Measurements from ENCODE around the gene SHISA9.

Gene SHISA9

DNA sequence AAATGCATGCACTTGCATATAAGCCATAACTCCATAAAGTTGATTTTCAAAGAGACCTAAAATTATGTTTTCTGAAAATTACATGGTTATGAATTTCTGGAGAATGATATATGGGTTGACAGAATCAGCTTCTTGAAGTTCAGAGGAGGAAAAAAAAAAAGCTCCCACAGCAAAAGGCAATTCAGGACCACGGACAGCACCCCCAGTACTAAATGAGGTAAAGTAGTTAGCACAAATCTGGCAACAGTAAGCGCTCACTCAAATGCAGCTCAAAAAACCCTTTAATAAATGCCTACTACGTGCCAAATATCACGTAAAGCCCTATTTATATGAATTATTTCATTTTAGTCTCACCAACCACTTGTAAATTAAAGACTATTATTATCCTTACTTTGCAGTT is 135.2 kb downstream of the SHISA9 start:
- peak; percentile 4 for DNase-seq

- no peak for DNase-seq
Observed at GRCh38 chr16:13038591-13038990, 137.2 kb downstream of the SHISA9 start.

DNA sequence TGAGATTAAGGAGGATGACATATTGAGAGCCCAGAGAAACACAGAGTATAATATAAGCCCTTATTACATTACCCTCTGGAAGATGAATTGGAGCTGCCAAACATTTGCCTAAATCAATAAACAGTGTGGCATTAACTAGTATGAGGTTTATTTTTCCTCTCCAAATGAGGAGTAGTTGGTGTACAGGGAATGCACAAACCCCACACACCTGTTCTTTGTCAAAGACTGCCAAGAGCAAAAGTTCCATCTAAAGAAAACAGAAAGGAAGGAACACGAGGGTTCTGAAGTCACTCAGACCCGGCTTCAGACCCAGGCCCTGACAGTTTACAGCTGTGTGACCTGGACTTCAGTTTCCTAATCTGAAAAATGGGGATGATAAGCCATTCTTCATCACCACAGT is 138.1 kb downstream of the SHISA9 start:
- DNase-seq, result no peak

DNA sequence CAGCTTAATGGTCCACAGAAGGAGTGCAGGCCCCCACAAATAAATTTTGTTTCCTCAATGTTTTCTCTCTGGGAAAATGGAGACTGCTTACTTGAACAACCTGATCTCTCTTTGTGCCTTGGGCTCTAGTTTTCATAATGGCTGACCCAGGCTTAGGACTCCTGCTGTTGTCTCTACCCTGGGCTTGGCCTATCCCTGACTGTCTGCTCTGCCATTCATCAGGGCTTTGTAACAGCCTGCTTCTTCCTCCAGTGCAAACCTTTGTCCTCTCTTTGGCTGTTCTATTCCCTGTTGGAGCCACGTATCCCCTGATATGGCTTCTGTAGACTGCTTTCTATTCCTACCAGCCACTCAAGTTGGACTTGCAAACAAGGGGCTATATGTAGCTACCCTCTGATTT is 139.8 kb downstream of the SHISA9 start:
- no peak for DNase-seq

DNA sequence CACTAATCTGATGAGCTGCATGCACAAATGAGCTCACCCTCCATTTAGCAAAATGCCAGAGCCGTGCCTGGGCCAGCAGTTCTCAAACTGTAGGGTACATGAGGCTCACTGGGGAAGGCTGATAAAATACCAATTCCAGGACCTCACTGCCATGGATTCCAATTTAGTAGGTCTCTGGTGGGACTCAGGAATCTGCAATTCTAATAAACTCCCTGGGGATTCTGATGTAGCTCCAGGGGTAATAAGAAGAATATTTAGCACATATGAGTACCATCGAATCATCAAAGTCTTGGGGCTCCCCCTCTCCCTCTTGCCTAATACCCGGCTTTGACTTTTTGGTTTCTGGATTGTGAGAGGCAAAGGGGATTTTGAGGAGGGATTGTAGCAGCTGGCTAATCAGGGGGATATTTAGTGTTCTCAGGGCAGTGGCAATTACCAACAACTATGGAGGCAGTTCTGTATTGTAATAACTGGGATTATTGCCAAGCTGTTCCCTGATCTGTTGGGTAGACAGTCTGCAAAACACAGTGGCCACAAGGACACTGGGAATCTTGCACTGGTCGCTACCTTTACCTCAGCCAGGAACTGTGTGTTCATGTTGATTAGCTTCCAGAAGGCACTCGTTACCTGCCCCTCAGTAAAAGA is 140.4 kb downstream of the SHISA9 start:
- DNase-seq, result no peak

DNA sequence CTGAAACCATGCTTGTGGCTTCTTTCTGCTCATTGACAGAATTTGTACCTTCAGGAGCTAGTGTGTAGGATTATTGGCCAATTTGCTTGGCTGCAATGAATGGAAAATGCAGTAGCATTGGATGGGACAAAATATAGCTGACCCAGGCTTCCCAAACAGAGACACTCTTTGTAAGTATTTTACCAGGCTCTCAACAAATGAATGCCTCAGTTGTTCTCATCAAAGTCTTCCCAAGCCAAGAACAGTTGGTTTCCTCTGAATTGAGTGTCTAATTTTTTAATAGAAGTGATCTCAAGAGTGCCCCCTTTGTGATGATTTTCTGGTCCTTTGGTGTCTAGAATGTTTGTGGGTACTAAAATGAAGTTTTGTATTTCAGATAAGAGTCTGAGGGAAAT is 140.9 kb downstream of the SHISA9 start:
- no peak for DNase-seq

GRCh38 chr16:13046061-13046821 is 144.8 kb downstream of the SHISA9 start:
- no peak for DNase-seq

DNA sequence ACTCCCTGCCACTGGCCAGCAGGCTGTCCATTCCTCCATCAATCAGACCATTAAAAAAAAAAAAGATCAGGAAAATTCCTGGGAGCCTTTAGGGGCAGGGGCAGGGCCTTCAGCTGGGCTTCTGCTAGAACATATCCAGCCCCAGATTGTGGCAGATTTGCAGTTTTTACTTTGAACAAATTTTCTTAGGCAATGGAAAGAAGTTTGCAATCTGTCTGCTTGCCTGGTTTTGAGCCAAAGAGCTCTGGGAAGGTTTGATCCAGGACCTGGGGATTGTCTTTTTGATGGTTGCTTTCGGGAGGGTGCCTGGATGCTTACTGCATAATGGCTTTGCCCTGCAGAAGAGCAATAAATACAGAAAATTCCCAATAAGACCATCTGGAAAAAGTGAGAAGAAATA is 145.9 kb downstream of the SHISA9 start:
- DNase-seq, result no peak

- DNase-seq, result no peak
Observed at GRCh38 chr16:13049688-13050087, 148.3 kb downstream of the SHISA9 start.

DNA sequence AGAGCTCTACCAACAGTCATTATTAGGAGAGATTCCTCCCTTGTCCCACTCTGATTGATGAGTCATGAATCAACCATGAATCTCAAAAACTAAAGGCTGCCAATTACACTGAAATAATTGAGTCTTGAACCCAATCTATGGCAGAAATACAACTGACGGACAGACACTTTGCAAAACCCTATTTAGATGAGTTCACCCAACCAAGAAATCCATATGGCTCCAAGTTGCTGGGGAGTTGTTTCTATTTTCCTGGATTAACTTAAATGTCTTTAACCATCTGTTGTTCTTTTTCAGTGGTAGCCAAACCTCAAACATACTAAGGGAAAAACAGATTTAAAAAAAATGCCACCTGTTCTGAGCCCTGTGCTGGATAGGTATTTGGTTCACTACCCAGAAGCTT is 151.0 kb downstream of the SHISA9 start:
- no peak for DNase-seq

DNA sequence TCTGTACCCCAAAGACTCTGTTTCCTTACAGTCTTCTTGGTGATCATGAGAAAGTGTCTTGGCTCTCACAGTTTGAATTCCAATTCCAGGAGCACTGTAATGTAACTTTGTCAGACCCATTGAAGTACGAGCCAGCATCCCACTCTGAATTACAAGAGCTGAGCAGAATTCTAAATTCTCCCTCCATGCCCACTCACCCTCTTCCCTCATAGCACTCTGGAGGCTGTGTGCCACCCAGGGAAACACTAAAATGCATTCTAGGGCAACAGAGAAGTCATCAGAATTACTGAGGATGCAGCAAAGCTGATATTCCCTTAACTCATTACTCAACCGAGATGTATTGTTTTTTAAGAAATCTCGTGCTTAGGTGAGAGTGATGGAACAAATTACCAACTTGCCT is 154.1 kb downstream of the SHISA9 start:
- no peak for DNase-seq

DNA sequence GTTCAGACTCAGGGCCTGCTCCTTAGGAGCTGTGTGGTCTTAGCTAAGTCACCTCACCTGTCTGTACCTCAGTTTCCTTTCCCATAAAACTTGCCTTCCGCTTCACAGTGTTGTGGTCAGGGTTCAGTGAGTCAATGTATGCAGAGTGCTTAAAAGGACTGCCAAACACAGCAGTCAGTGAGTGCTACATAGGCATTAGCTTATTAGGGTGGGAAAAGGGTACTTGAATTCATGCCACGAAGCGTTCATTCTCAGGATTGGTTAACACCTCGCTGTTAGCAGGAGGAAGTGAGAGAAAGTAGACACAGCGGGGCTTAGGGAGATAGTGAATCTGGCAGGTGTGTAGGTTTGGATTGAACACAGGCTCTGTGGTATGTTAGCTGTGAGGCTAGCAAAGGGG is 155.2 kb downstream of the SHISA9 start:
- DNase-seq, result no peak

DNA sequence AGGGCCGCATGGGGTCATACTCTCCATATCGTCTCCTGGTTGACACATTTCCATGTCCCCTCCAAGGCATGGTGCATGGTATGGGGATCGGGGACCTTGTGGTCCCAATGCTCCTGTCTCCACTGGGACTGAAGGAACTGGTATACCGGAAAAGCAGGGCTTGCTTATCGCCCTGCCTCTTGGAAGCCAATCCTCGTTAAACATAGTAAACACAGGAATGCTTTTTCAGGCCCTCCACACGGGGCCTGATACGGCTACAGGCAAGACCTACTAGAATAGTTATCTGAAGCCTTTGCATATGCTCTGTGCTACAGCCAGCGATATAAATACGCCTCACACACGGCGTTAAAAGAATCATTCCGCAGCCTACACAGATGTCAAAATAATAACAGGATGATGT is 159.5 kb downstream of the SHISA9 start:
- no peak for DNase-seq

GRCh38 chr16:13061691-13062090 is 160.3 kb downstream of the SHISA9 start:
- no peak for DNase-seq

DNA sequence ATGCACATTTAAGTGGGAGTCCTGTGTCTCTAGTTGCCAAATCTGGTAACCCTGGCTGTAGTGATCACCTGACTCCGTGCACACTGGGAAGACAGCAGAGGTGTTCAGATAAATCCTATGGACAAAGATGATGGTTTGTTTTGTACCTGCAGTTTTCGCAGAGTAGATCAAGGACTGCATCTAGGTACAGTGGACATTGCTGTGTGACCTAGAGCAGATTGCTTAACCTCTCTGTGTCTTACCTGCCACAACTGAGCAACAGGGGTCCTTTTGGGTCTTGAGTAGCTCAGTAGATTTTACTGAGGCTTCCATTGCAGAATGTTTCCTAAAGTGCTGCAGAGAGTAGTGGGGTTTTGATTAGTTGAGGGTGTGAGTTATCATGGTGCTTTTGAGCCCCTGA is 160.8 kb downstream of the SHISA9 start:
- DNase-seq, result no peak

- DNase-seq, result no peak
Observed at GRCh38 chr16:13063457-13063856, 162.1 kb downstream of the SHISA9 start.

GRCh38 chr16:13064821-13065220 is 163.4 kb downstream of the SHISA9 start:
- no peak for DNase-seq

GRCh38 chr16:13067648-13068047 is 166.2 kb downstream of the SHISA9 start:
- DNase-seq, result no peak

GRCh38 chr16:13068912-13069583 is 167.7 kb downstream of the SHISA9 start:
- DNase-seq, result no peak

DNA sequence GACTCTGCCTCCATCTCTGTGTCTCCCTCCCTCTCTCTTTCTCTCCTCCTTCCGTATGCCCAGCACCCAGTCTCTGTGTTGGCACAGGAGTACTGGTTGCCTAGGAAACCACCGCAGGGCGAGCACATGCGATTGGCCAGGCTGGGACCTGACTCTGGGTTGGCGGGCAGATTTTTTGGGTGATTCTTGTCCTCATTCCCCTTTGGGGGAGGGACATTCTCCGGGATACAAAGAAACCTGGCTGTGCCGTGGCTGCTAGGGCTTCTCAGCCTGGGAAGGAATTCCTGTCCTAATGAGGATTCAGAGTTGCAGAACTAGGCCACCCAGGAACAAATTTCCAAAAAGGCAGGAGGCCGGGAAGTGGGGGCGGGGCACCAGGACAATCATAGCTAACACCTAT is 168.9 kb downstream of the SHISA9 start:
- no peak for DNase-seq

DNA sequence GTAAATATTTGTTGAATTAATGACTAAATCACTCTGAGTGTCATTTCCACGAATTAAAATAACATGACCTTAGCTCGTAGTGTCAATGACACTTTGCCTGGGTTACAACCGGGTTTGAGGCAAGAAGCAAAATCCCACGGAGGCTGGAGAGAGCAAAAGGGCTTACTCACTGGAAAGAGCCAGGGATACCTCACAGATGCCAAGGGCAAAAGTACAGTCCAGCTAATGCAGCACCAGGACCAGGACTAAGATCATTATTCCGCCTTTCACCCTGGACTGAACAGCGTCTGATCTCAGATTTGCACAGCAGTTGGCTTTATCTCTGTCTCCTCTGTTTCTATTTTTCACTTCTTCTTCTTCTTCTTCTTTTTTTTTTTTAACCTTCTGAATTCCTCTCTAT is 175.5 kb downstream of the SHISA9 start:
- no peak for DNase-seq

GRCh38 chr16:13077816-13078215 is 176.4 kb downstream of the SHISA9 start:
- no peak for DNase-seq

DNA sequence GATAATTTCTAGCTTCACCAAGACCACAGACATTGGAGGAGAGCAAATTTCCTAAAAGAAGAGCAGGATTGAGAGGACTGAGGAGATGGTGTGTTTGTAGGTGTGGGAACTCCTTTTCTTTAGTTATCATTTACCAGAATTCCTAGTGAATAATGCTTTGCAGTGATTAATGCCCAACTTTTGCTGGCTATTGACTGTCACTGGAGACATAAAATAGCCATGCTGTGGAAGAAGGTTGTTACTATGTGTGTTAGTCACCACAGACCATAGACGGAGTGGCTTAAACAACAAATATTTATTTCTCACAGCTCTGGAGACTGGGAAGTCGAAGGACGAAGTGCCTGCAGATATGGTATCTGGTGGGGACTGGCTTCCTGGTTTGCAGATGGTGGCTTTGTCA is 179.1 kb downstream of the SHISA9 start:
- no peak for DNase-seq

GRCh38 chr16:13081825-13082331 is 180.5 kb downstream of the SHISA9 start:
- no peak for DNase-seq

All from stimulated activated CD4-positive, alpha-beta T cell treated with anti-CD3 and anti-CD28 coated beads, Interleukin-4, amount 100 ng/mL, for 24 hours (primary cell).